GM12878 (cell line): ENCODE data around the gene SHOC2. TPM values are rescaled to one million over a fixed set of nuclear protein-coding genes. Genes with fewer than 3 reads are reported as not detected.

ENCODE experiments used
- ATAC-seq: fragments of 200-7000 bp; cut with Tn5 transposase; 3 replicates; pipeline ENCODE4 v1.9.1; 2020; ENCODE audit warnings: mild to moderate bottlenecking, moderate library complexity
- BruUV-seq: library from RNA; stranded (reverse); fragments of 400-500 nt; replicated peaks from 2 replicates; lab custom pipeline; 2021; lab: Mats Ljungman, UMichigan
- CTCF ChIA-PET: fragments of 300-600 bp; sonication (Branson Sonifier 250); formaldehyde crosslinking; extraction: SDS; loops from one replicate; lab custom pipeline; 2021; ENCODE audit warnings: inconsistent platforms; lab: Yijun Ruan, JAX
- POLR2A ChIA-PET: fragments of 350-600 bp; formaldehyde crosslinking; extraction: SDS; loops from one replicate; lab custom pipeline; 2021; ENCODE audit warnings: inconsistent platforms; lab: Charles Lee
- RAD21 ChIA-PET: fragments of 300-600 bp; sonication (Branson Sonifier 250); formaldehyde crosslinking; loops from one replicate; lab custom pipeline; 2023; ENCODE audit warnings: antibody characterized with exemption; ENCODE audit not compliant: unreplicated experiment; lab: Charles Lee
- SMC1A ChIA-PET: fragments of 300-600 bp; sonication (Branson Sonifier 250); formaldehyde crosslinking; loops from one replicate; lab custom pipeline; 2023; ENCODE audit not compliant: unreplicated experiment, uncharacterized antibody; lab: Charles Lee
- DNase-seq: peaks from one replicate; pipeline ENCODE4 v3.0.0-alpha.2; 2011; ENCODE audit warnings: low read depth, low spot score
- FAIRE-seq: peaks from 3 replicates; lab custom pipeline; 2011; peaks lifted over from hg19 to GRCh38; lab: Jason Lieb, UNC
- H2AFZ ChIP-seq: 2 replicates; pipeline ENCODE4 v1.6.0; 2011; ENCODE audit warnings: low read depth, low read length, control low read depth; ENCODE audit not compliant: control insufficient read depth
- H3K27ac ChIP-seq: 2 replicates; pipeline ENCODE4 v1.5.1; 2011; ENCODE audit warnings: control low read depth; ENCODE audit not compliant: control insufficient read depth, insufficient read depth
- H3K27me3 ChIP-seq, 2 experiments: replicated peaks in 1 of 2; 2 replicates each; pipeline versions ENCODE4 v1.6.0 to v1.6.1; 2011; ENCODE audit warnings: low read length in 1 of 2; ENCODE audit not compliant: control insufficient read depth in 2 of 2, insufficient read depth in 2 of 2
- H3K36me3 ChIP-seq, 2 experiments: 2 replicates each; pipeline ENCODE4 v1.5.1; 2011; ENCODE audit warnings: low read length in 1 of 2; ENCODE audit not compliant: control insufficient read depth in 2 of 2, insufficient read depth in 2 of 2
- H3K4me1 ChIP-seq: 2 replicates; pipeline ENCODE4 v1.6.1; 2011; ENCODE audit warnings: mild to moderate bottlenecking, low read length, moderate library complexity, mixed read lengths; ENCODE audit not compliant: control insufficient read depth, insufficient read depth
- H3K4me2 ChIP-seq: 2 replicates; pipeline ENCODE4 v1.6.0; 2011; ENCODE audit warnings: control low read depth; ENCODE audit not compliant: control insufficient read depth, insufficient read depth
- H3K4me3 ChIP-seq: fragments of 200-600 bp; sonication (generic); 2 replicates; pipeline ENCODE4 v1.5.1; 2016
- H3K79me2 ChIP-seq: 2 replicates; pipeline ENCODE4 v1.6.0; 2011; ENCODE audit warnings: low read length; ENCODE audit not compliant: control insufficient read depth, insufficient read depth
- H3K9ac ChIP-seq: 2 replicates; pipeline ENCODE4 v1.8.0; 2011; ENCODE audit warnings: low read length, control low read depth, mixed read lengths; ENCODE audit not compliant: control insufficient read depth, insufficient read depth
- H3K9me3 ChIP-seq: replicated peaks from 3 replicates; pipeline ENCODE4 v1.5.1; 2011; ENCODE audit warnings: mild to moderate bottlenecking, low read length; ENCODE audit not compliant: control insufficient read depth, insufficient read depth
- H4K20me1 ChIP-seq: 2 replicates; pipeline ENCODE4 v1.6.0; 2011; ENCODE audit not compliant: control insufficient read depth, insufficient read depth
- CBX3 ChIP-seq: fragments of 200-600 bp; sonication (generic); IDR thresholded peaks from 2 replicates; pipeline ENCODE4 v1.6.1; 2016; ENCODE audit warnings: low read depth, borderline replicate concordance
- CREB1 ChIP-seq: IDR thresholded peaks from 2 replicates; pipeline ENCODE4 v1.6.1; 2012; ENCODE audit warnings: low read depth, mild to moderate bottlenecking, inconsistent platforms
- MEF2A ChIP-seq: IDR thresholded peaks from 2 replicates; pipeline ENCODE4 v1.6.1; 2011; ENCODE audit warnings: low read depth, mild to moderate bottlenecking, low read length, moderate library complexity; ENCODE audit not compliant: insufficient read depth
- NFIC ChIP-seq: IDR thresholded peaks from 2 replicates; pipeline ENCODE4 v1.6.1; 2012; ENCODE audit warnings: low read depth, mild to moderate bottlenecking, inconsistent platforms, low read length, moderate library complexity
- PML ChIP-seq: IDR thresholded peaks from 2 replicates; pipeline ENCODE4 v1.6.1; 2012; ENCODE audit warnings: low read length, inconsistent platforms
- POLR2AphosphoS2 ChIP-seq: IDR thresholded peaks from 2 replicates; pipeline ENCODE4 v1.6.1; 2011; ENCODE audit warnings: low read depth, mild to moderate bottlenecking, low read length, improper control_type of control experiment, moderate library complexity
- SMAD5 ChIP-seq: IDR thresholded peaks from 2 replicates; pipeline ENCODE4 v1.6.1; 2016; ENCODE audit warnings: antibody characterized with exemption, low read depth
- SPI1 ChIP-seq: IDR thresholded peaks from 2 replicates; pipeline ENCODE4 v1.6.1; 2011; ENCODE audit warnings: low read depth, mild to moderate bottlenecking, low read length, moderate library complexity, borderline replicate concordance; ENCODE audit not compliant: insufficient read depth
- SREBF2 ChIP-seq: IDR thresholded peaks from 2 replicates; pipeline ENCODE4 v1.6.1; 2012; ENCODE audit warnings: mild to moderate bottlenecking, low read length
- TARDBP ChIP-seq: IDR thresholded peaks from 2 replicates; pipeline ENCODE4 v1.6.1; 2016; ENCODE audit warnings: borderline replicate concordance
- WGBS: methylation state at CpG from one replicate; pipeline ENCODE4 v1.1.6; 2016; ENCODE audit warnings: low lambda C conversion rate; ENCODE audit not compliant: insufficient replicate concordance, insufficient coverage; ENCODE audit errors: missing lambda C conversion rate; 5-methylcytosine and 5-hydroxymethylcytosine counted together
- in situ Hi-C: fragments of 300-500 bp; cut with MboI; formaldehyde crosslinking; loops from 9 replicates; pipeline ENCODE4 v1.14.3; 2018; ENCODE audit warnings: mixed read lengths
- intact Hi-C: fragments of 100-400 bp; cut with micrococcal nuclease; formaldehyde crosslinking; loops from one replicate; pipeline ENCODE4 v1.14.2; 2022; ENCODE audit not compliant: unreplicated experiment
- polyA plus RNA-seq, 11 experiments: library from polyadenylated mRNA; depleted of rRNA in 4 of 11; unstranded in 6 of 11; stranded (reverse) in 5 of 11; fragments of >200 nt; fragmentation: Nextera tagmentation in 4 of 11; fragmentation: Illumina TruSeq in 1 of 11; extraction: Ambion mirVana in 4 of 11; extraction: Trizol in 1 of 11; gene quantifications; 1 replicate in 1 of 11; 2 replicates in 10 of 11; pipeline versions ENCODE4 v1.2.1 to v1.2.3, GENCODE V29; 2011 to 2016; ENCODE audit warnings: inconsistent platforms in 2 of 11, missing spikeins in 2 of 11, low read depth in 1 of 11
- total RNA-seq, 4 experiments: library from RNA; depleted of rRNA in 3 of 4; stranded (reverse); fragments of >200 nt in 3 of 4; fragmentation: Illumina TruSeq in 1 of 4; extraction: Trizol in 1 of 4; gene quantifications; 2 replicates each; pipeline versions ENCODE4 v1.2.1 to v1.2.3, GENCODE V29; 2013 to 2021
- TF ChIP-seq, protein P1 (sequence below): fragments of 450-650 bp; IDR thresholded peaks from 2 replicates; pipeline ENCODE4 v1.6.1; 2017; ENCODE audit warnings: mild to moderate bottlenecking, low read depth, inconsistent platforms; ENCODE audit not compliant: poor library complexity, severe bottlenecking
- TF ChIP-seq, protein P2 (sequence below): fragments of 450-650 bp; IDR thresholded peaks from 2 replicates; pipeline ENCODE4 v1.6.1; 2017; ENCODE audit warnings: borderline replicate concordance

Gene SHOC2
- total and polyA plus RNA-seq, 10 of the 15 experiments (the other 5 are each of a cell fraction or from before 2014, with no cell fraction given), result 24.8 to 65.3 (median 42.6) TPM

DNA sequence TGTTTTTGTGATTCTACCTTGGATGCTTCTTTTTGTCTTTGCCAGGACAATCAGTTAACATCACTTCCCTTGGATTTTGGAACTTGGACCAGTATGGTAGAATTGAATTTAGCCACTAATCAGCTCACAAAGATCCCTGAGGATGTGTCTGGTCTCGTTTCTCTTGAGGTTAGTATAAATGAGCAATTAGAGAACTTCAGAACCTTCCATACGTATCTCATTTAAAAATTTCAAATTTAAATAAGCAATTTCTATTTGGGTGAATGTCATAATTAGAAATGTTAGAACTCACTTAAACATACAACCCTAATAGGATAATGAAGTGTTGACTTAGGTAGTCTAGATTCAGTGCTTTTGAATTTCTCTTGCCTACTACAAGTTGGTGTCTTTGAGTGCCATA is 88.1 kb downstream of the SHOC2 start:
- H3K27ac ChIP-seq, result no peak overlapping the region
- CTCF ChIA-PET, result interaction anchor here (0.7 kb wide), 1 partner anchor 29 kb away, joined by 3 read pairs; no protein-coding TSS in a partner anchor
- no peaks in the 10 kb centered on the region for H3K79me2 ChIP-seq
- ATAC-seq, result no peak
- no peak overlapping the region for H3K4me2 ChIP-seq
- no peaks in the 10 kb centered on the region for H4K20me1 ChIP-seq
- BruUV-seq, result no TSS peak
- peaks cover 0 to 18% of the 10 kb centered on the region in 2 experiments; a peak in 3 of 4 replicates for H3K36me3 ChIP-seq
- 66% methylated on average over 2 of the region's 2 CpGs for WGBS
- H3K9ac ChIP-seq, result no peak overlapping the region
- no peaks in the 10 kb centered on the region for H3K9me3 ChIP-seq
- H3K27me3 ChIP-seq, result no peaks in the 10 kb centered on the region
- POLR2A ChIA-PET, result interaction anchor here (1.5 kb wide), 1 partner anchor 14 kb away, joined by 3 read pairs; no protein-coding TSS in a partner anchor
- no peak for TF ChIP-seq POLR2AphosphoS2
- TF ChIP-seq SPI1, result no peak
- no peak for TF ChIP-seq SMAD5
- TF ChIP-seq, protein P1, sequence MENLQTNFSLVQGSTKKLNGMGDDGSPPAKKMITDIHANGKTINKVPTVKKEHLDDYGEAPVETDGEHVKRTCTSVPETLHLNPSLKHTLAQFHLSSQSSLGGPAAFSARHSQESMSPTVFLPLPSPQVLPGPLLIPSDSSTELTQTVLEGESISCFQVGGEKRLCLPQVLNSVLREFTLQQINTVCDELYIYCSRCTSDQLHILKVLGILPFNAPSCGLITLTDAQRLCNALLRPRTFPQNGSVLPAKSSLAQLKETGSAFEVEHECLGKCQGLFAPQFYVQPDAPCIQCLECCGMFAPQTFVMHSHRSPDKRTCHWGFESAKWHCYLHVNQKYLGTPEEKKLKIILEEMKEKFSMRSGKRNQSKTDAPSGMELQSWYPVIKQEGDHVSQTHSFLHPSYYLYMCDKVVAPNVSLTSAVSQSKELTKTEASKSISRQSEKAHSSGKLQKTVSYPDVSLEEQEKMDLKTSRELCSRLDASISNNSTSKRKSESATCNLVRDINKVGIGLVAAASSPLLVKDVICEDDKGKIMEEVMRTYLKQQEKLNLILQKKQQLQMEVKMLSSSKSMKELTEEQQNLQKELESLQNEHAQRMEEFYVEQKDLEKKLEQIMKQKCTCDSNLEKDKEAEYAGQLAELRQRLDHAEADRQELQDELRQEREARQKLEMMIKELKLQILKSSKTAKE, result no peak
- no peak for TF ChIP-seq SREBF2
- TF ChIP-seq CBX3, result no peak
- TF ChIP-seq, protein P2, sequence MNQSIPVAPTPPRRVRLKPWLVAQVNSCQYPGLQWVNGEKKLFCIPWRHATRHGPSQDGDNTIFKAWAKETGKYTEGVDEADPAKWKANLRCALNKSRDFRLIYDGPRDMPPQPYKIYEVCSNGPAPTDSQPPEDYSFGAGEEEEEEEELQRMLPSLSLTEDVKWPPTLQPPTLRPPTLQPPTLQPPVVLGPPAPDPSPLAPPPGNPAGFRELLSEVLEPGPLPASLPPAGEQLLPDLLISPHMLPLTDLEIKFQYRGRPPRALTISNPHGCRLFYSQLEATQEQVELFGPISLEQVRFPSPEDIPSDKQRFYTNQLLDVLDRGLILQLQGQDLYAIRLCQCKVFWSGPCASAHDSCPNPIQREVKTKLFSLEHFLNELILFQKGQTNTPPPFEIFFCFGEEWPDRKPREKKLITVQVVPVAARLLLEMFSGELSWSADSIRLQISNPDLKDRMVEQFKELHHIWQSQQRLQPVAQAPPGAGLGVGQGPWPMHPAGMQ, result no peak
- no peak for TF ChIP-seq NFIC
- no peak for TF ChIP-seq PML
- TF ChIP-seq CREB1, result no peak
- TF ChIP-seq MEF2A, result no peak
- TF ChIP-seq TARDBP, result no peak
- intact Hi-C loops (loop anchor here (10.0 kb wide), 1 partner anchor 703 kb away; the partner anchor contains the start of gene SMNDC1), in situ Hi-C loops (no loop called here)
- no peaks in the 10 kb centered on the region for H3K4me1 ChIP-seq
- SMC1A ChIA-PET, result interaction anchor here (0.9 to 1.5 kb wide), 5 partner anchors 12 to 114 kb away, joined by 3 to 4 read pairs (median 4); partner anchors contain the start of gene BBIP1
- RAD21 ChIA-PET, result no interaction called here
- no peak for FAIRE-seq
- no peak overlapping the region for H2AFZ ChIP-seq
- no peak overlapping the region for H3K4me3 ChIP-seq
- DNase-seq, result no peak
